KBM-7 (cell line): ENCODE data around the gene ARHGEF26.

ENCODE experiments used
- DNase-seq: peaks from one replicate; pipeline ENCODE4 v3.0.0-alpha.2; 2015
- in situ Hi-C: fragments of 300-500 bp; cut with MboI; formaldehyde crosslinking; loops from 2 replicates; pipeline ENCODE4 v1.14.3; 2020; ENCODE audit warnings: low sequenced_read_pairs, low pct_unique_long_range_greater_than_20kb, mixed read lengths

The ARHGEF26 gene

GRCh38 chr3:154235330-154235729 lies 114.1 kb downstream of the ARHGEF26 start:
- no peak for DNase-seq
- in situ Hi-C loops, result no loop called here

- peak; percentile 29 for DNase-seq
Measured at GRCh38 chr3:154236331-154236730, 115.1 kb downstream of the ARHGEF26 start.

GRCh38 chr3:154240235-154240634 lies 119.0 kb downstream of the ARHGEF26 start:
- in situ Hi-C loops, result no loop called here
- DNase-seq, result no peak

More at GRCh38 chr3:154236331-154236730, 115.1 kb downstream of the ARHGEF26 start:
- in situ Hi-C loops, result no loop called here

GRCh38 chr3:154241496-154241895 lies 120.3 kb downstream of the ARHGEF26 start:
- in situ Hi-C loops, result no loop called here
- DNase-seq, result no peak

- in situ Hi-C loops, result no loop called here
- no peak for DNase-seq
Measured at GRCh38 chr3:154242766-154243165, 121.6 kb downstream of the ARHGEF26 start.

- in situ Hi-C loops, result no loop called here
- no peak for DNase-seq
Measured at GRCh38 chr3:154243353-154243752, 122.2 kb downstream of the ARHGEF26 start.

GRCh38 chr3:154244644-154245043 lies 123.5 kb downstream of the ARHGEF26 start:
- no peak for DNase-seq
- in situ Hi-C loops, result no loop called here

GRCh38 chr3:154247806-154248415 lies 126.7 kb downstream of the ARHGEF26 start:
- no peak for DNase-seq

GRCh38 chr3:154250291-154250690 lies 129.1 kb downstream of the ARHGEF26 start:
- in situ Hi-C loops, result loop anchor here (25.0 kb wide), 1 partner anchor 163 kb away; no protein-coding TSS in a partner anchor
- DNase-seq, result no peak

More at GRCh38 chr3:154247806-154248415, 126.7 kb downstream of the ARHGEF26 start:
- in situ Hi-C loops, result no loop called here

GRCh38 chr3:154251610-154252009 lies 130.4 kb downstream of the ARHGEF26 start:
- in situ Hi-C loops, result loop anchor here (25.0 kb wide), 1 partner anchor 164 kb away; no protein-coding TSS in a partner anchor
- no peak for DNase-seq

GRCh38 chr3:154252759-154253638 lies 131.8 kb downstream of the ARHGEF26 start:
- in situ Hi-C loops, result loop anchor here (25.0 kb wide), 1 partner anchor 166 kb away; no protein-coding TSS in a partner anchor
- DNase-seq, result peak; percentile 85

- in situ Hi-C loops, result loop anchor here (25.0 kb wide), 1 partner anchor 167 kb away; no protein-coding TSS in a partner anchor
- no peak for DNase-seq
Measured at GRCh38 chr3:154254527-154254926, 133.3 kb downstream of the ARHGEF26 start.

- DNase-seq, result no peak
- in situ Hi-C loops, result loop anchor here (25.0 kb wide), 1 partner anchor 186 kb away; no protein-coding TSS in a partner anchor
Measured at GRCh38 chr3:154273381-154273780, 152.2 kb downstream of the ARHGEF26 start.

- DNase-seq, result no peak
- in situ Hi-C loops, result loop anchor here (25.0 kb wide), 1 partner anchor 187 kb away; no protein-coding TSS in a partner anchor
Measured at GRCh38 chr3:154274348-154274747, 153.2 kb downstream of the ARHGEF26 start.

GRCh38 chr3:154275292-154275691 lies 154.1 kb downstream of the ARHGEF26 start:
- DNase-seq, result no peak
- in situ Hi-C loops, result no loop called here

GRCh38 chr3:154275965-154276364 lies 154.8 kb downstream of the ARHGEF26 start:
- DNase-seq, result no peak
- in situ Hi-C loops, result no loop called here

- DNase-seq, result no peak
- in situ Hi-C loops, result no loop called here
Measured at GRCh38 chr3:154280161-154280560, 159.0 kb downstream of the ARHGEF26 start.

GRCh38 chr3:154285221-154285620 lies 164.0 kb downstream of the ARHGEF26 start:
- in situ Hi-C loops, result no loop called here
- peak; percentile 64 for DNase-seq

- no peak for DNase-seq
- in situ Hi-C loops, result no loop called here
Measured at GRCh38 chr3:154290187-154290586, 169.0 kb downstream of the ARHGEF26 start.

- no peak for DNase-seq
- in situ Hi-C loops, result no loop called here
Measured at GRCh38 chr3:154294016-154294415, 172.8 kb downstream of the ARHGEF26 start.
